AG04450 (cell line): Measurements from ENCODE around the gene COL6A3. TPM values are rescaled to one million over a fixed set of nuclear protein-coding genes. Genes with fewer than 3 reads are reported as not detected.

Experiments used
- CTCF ChIA-PET: fragments of 300-600, 350-600 bp; formaldehyde crosslinking; extraction: SDS; loops from one replicate; lab custom pipeline; 2022; ENCODE audit warnings: antibody characterized with exemption, inconsistent platforms; lab: Charles Lee
- POLR2A ChIA-PET: fragments of 350-600 bp; formaldehyde crosslinking; extraction: SDS; loops from one replicate; lab custom pipeline; 2021; ENCODE audit warnings: antibody characterized with exemption, inconsistent platforms; lab: Yijun Ruan, JAX
- DNase-seq: peaks from one replicate; pipeline ENCODE4 v3.0.0-alpha.2; 2011; ENCODE audit warnings: low read depth, low spot score
- H3K27ac ChIP-seq: one replicate; pipeline ENCODE4 v1.5.1; 2012; ENCODE audit warnings: low read depth, low read length, control low read depth
- H3K27me3 ChIP-seq: one replicate; pipeline ENCODE4 v1.6.0; 2012; ENCODE audit warnings: low read length; ENCODE audit not compliant: control insufficient read depth, insufficient read depth
- H3K4me3 ChIP-seq: 2 replicates; pipeline ENCODE4 v1.5.1; 2011; ENCODE audit warnings: mild to moderate bottlenecking, low read depth, low read length, control low read depth
- H3K9me3 ChIP-seq: 2 replicates; pipeline ENCODE4 v1.5.1; 2012; ENCODE audit warnings: low read length; ENCODE audit not compliant: control insufficient read depth, insufficient read depth
- CTCF ChIP-seq: IDR thresholded peaks from 2 replicates; pipeline ENCODE4 v1.5.1; 2011; ENCODE audit warnings: low read depth, low read length, control low read depth, inconsistent platforms
- polyA plus RNA-seq: library from polyadenylated mRNA; depleted of rRNA; stranded (reverse); fragments of >200 nt; gene quantifications from 2 replicates; pipeline ENCODE4 v1.2.3, GENCODE V29; 2011

Gene COL6A3
- polyA plus RNA-seq, 1 experiment, result 1,384 TPM

GRCh38 chr2:237457388-237457941 lies 43.5 kb upstream of the COL6A3 start:
- no peak for DNase-seq
- Histone ChIP-seq H3K9me3 (peaks cover 12% of the 10 kb centered on the region; the same call in 1 of the 2 replicates), H3K27me3 (no peaks in the 10 kb centered on the region), H3K27ac (peak overlapping the region; percentile 11), H3K4me3 (no peak overlapping the region)
- ChIA-PET CTCF (interaction anchor here (1.1 to 3.1 kb wide), 5 partner anchors 12 to 114 kb away, joined by 3 to 20 read pairs (median 7); no protein-coding TSS in a partner anchor), POLR2A (interaction anchor here (1.3 kb wide), 1 partner anchor 18 kb away, joined by 5 read pairs; no protein-coding TSS in a partner anchor)
- no peak for TF ChIP-seq CTCF

DNA sequence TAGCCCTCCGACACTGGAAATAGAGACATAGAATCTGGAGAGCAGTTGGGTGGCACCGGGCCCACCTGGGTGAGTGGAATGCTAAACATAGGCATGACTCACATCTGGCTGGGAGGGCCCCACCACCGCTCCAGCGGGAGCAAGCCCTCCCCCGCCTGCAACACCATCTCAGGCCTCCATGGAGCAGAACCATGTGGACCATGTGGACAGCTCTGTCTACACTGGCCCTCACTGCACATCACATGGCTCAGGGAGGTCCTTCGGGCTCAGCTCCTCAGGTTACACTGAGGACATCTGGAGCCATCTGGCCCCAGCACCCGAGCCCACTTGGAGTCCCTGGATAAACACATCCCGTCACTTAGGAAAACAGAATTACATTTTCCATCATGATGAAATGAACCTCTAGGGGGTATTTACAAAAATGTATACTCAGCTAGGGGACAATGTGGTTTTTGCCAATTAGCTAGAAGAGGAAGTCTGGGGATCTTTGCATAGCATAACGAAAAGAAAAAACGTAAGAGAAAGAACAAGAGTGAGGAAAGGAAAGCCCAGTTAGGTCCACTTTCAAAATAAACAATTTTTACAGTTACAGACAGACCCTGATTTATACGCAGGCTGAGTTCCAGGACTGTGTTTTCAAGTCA lies 42.4 kb upstream of the COL6A3 start:
- POLR2A ChIA-PET, result interaction anchor here (0.6 to 2.3 kb wide), 11 partner anchors 10 to 254 kb away, joined by 3 to 21 read pairs (median 4); partner anchors contain the start of gene COL6A3
- peak; percentile 97 for DNase-seq

GRCh38 chr2:237455764-237456163 lies 41.8 kb upstream of the COL6A3 start:
- POLR2A ChIA-PET, result interaction anchor here (0.6 to 2.3 kb wide), 8 partner anchors 10 to 253 kb away, joined by 3 to 21 read pairs (median 6); partner anchors contain the start of gene COL6A3

More for the DNA sequence above, 42.4 kb upstream of the COL6A3 start:
- peaks cover 12% of the 10 kb centered on the region; the same call in 1 of the 2 replicates for H3K9me3 ChIP-seq
- peak overlapping the region; percentile 93 for H3K27ac ChIP-seq
- CTCF ChIA-PET, result interaction anchor here (0.7 to 2.3 kb wide), 6 partner anchors 13 to 115 kb away, joined by 3 to 17 read pairs (median 4); no protein-coding TSS in a partner anchor
- H3K27me3 ChIP-seq, result no peaks in the 10 kb centered on the region
- H3K4me3 ChIP-seq, result no peak overlapping the region
- TF ChIP-seq CTCF, result 0 out of 2 replicates have a peak, but pooled peaks have one; percentile 9

DNA sequence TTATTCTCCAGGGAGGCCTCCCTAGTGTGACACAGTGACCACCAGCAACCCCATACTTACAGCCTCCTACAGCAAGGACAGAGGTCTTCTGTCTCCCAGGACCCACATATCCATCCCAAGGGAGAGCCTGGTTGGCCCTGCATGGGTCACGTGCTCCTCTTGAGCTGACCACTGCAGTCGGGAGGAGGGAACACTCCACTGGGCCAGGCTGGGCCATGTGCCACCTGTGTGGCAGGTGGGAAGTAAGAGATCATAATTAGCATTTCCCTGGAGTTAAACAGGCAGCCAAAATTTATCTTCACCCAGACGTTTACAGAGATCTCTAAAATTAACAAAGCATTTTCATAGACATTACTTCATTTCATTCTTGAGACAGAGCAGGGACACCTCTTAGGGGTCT lies 39.7 kb upstream of the COL6A3 start:
- ChIA-PET CTCF (interaction anchor here (1.2 kb wide), 1 partner anchor 32 kb away, joined by 4 read pairs; no protein-coding TSS in a partner anchor), POLR2A (no interaction called here)

More at GRCh38 chr2:237455764-237456163, 41.8 kb upstream of the COL6A3 start:
- DNase-seq, result no peak
- Histone ChIP-seq H3K4me3 (no peak overlapping the region), H3K27me3 (no peaks in the 10 kb centered on the region), H3K9me3 (peaks cover 12% of the 10 kb centered on the region; the same call in 1 of the 2 replicates), H3K27ac (peak overlapping the region; percentile 93)
- no peak for TF ChIP-seq CTCF
- CTCF ChIA-PET, result interaction anchor here (0.9 to 2.3 kb wide), 4 partner anchors 14 to 57 kb away, joined by 3 to 17 read pairs (median 6); no protein-coding TSS in a partner anchor

More for the DNA sequence above, 39.7 kb upstream of the COL6A3 start:
- DNase-seq, result no peak
- no peaks in the 10 kb centered on the region for H3K27me3 ChIP-seq
- H3K4me3 ChIP-seq, result no peak overlapping the region
- H3K9me3 ChIP-seq, result peaks cover 15% of the 10 kb centered on the region
- no peak for TF ChIP-seq CTCF
- H3K27ac ChIP-seq, result no peak overlapping the region
